Right lobe of liver (tissue), 6 donors: ENCODE results near the gene ZRANB1. TPM values are rescaled to one million over a fixed set of nuclear protein-coding genes. Genes with fewer than 3 reads are reported as not detected.

ENCODE experiments used
- ATAC-seq, 4 donors: fragments of 200-7000 bp; cut with Tn5 transposase; one replicate each; pipeline ENCODE4 v1.9.1; 2020; ENCODE audit warnings: mild to moderate bottlenecking in 4 of 4, moderate library complexity in 4 of 4
- DNase-seq, 3 donors: peaks; one replicate each; pipeline ENCODE4 v3.0.0-alpha.2; 2020
- H3K27ac ChIP-seq, 3 donors: fragments of 200-600 bp; one replicate each; pipeline ENCODE4 v1.8.0; 2022
- H3K27me3 ChIP-seq, 2 donors: fragments of 200-600 bp; one replicate each; pipeline ENCODE4 v1.8.0; 2022
- H3K36me3 ChIP-seq, 4 donors: fragments of 200-600 bp; sonication (generic) in 1 of 4; one replicate each; pipeline versions ENCODE4 v1.5.1 to v1.8.0; 2017 to 2022; ENCODE audit warnings: control low read depth in 1 of 4
- H3K4me1 ChIP-seq, 4 donors: fragments of 200-600 bp; sonication (generic) in 1 of 4; one replicate each; pipeline versions ENCODE4 v1.5.1 to v1.8.0; 2017 to 2022; ENCODE audit warnings: control low read depth in 1 of 4
- H3K4me3 ChIP-seq, 3 donors: fragments of 200-600 bp; one replicate each; pipeline ENCODE4 v1.8.0; 2022
- H3K9me3 ChIP-seq, 4 donors: fragments of 200-600 bp; sonication (generic) in 1 of 4; one replicate each; pipeline versions ENCODE4 v1.5.1 to v1.8.0; 2017 to 2022; ENCODE audit warnings: control low read depth in 1 of 4
- POLR2A ChIP-seq: fragments of 450-650 bp; IDR thresholded peaks from one replicate; pipeline ENCODE4 v1.6.1; 2017; ENCODE audit warnings: antibody characterized with exemption, mild to moderate bottlenecking
- WGBS: methylation state at CpG from one replicate; pipeline ENCODE4 v1.1.6; 2018; ENCODE audit warnings: low coverage, low lambda C conversion rate; ENCODE audit not compliant: insufficient coverage; ENCODE audit errors: missing lambda C conversion rate; 5-methylcytosine and 5-hydroxymethylcytosine counted together
- intact Hi-C, 2 donors: fragments of 100-400 bp; cut with DNase I; formaldehyde crosslinking; loops; one replicate each; pipeline versions ENCODE4 v1.11.2 to v1.14.1; 2022
- total RNA-seq, 6 experiments: library from RNA; depleted of rRNA in 2 of 6; stranded (reverse); fragments of >200 nt in 2 of 6; fragmentation: NEBNext Ultra II Directional in 3 of 6; extraction: Animal tissue kit (Norgen Biotek cat#: 25700) in 3 of 6; gene quantifications; one replicate each; pipeline versions ENCODE4 v1.1.0 to v1.2.4, GENCODE V29; 2016 to 2023
- TF ChIP-seq, protein P1 (sequence below), 4 donors: fragments of 200-600 bp in 3 of 4; fragments of 450-650 bp in 1 of 4; IDR thresholded peaks; one replicate each; pipeline versions ENCODE4 v1.5.1 to v1.8.0; 2016 to 2022; ENCODE audit warnings: antibody characterized with exemption in 4 of 4, mild to moderate bottlenecking in 2 of 4
- donor health status: DM: no; HTN: yes; CAD: no.
- donor health status: DM: no; HTN: no; CAD: no.
- donor health status: DM: no; HTN: no; CAD: no.
- donor health status: DM: no; HTN: yes; CAD: no.
- donor health status: DM: no; HTN: yes; CAD: no.

The ZRANB1 gene
- total RNA-seq, 6 experiments from 2014 or later: 8.6 to 17.6 (median 11.6) TPM

DNA sequence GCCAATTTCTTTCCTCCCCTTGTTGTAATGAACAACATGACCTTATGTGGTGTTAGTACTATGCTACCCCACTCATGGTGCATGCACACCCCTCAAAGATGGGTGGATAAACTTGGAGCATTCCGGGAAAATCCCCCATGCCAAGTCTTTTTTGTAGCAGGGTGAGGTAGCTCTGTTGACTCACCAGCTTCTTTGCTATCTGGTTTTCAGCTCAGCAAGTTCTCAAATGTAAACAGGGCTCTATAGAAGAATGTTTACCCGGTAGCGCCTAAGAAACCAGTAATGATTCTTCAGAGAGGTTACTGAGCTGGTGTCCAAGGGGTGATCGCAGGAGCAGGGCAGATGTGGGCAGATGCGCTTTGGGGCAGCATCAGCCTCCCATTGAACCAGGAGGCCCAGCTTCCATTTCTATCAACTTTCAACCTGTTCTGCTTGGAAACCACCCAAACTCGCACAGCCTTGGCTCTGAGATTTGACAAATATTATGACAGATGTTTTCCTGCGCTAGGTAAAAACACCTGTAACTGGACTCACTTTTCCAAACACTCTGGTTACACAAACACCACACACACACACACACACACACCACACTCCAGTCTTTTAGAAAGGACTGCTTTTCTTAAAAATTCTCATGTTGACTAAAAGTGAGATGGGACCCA is 87.8 kb downstream of the ZRANB1 start:
- WGBS: 60% methylated on average over 5 of the region's 7 CpGs
- Histone ChIP-seq H3K27me3 (no peaks in the 10 kb centered on the region), H3K4me1 (peaks cover 0 to 6% (median 0%) of the 10 kb centered on the region in 4 donors), H3K27ac (no peak overlapping the region), H3K9me3 (no peaks in the 10 kb centered on the region), H3K36me3 (no peaks in the 10 kb centered on the region), H3K4me3 (no peak overlapping the region)
- DNase-seq (no peak), ATAC-seq (no peak)
- TF ChIP-seq, protein P1, sequence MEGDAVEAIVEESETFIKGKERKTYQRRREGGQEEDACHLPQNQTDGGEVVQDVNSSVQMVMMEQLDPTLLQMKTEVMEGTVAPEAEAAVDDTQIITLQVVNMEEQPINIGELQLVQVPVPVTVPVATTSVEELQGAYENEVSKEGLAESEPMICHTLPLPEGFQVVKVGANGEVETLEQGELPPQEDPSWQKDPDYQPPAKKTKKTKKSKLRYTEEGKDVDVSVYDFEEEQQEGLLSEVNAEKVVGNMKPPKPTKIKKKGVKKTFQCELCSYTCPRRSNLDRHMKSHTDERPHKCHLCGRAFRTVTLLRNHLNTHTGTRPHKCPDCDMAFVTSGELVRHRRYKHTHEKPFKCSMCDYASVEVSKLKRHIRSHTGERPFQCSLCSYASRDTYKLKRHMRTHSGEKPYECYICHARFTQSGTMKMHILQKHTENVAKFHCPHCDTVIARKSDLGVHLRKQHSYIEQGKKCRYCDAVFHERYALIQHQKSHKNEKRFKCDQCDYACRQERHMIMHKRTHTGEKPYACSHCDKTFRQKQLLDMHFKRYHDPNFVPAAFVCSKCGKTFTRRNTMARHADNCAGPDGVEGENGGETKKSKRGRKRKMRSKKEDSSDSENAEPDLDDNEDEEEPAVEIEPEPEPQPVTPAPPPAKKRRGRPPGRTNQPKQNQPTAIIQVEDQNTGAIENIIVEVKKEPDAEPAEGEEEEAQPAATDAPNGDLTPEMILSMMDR (IDR thresholded peaks at IDR 0.05): no peak
- TF ChIP-seq POLR2A: no peak
- intact Hi-C loops: no loop called here

DNA sequence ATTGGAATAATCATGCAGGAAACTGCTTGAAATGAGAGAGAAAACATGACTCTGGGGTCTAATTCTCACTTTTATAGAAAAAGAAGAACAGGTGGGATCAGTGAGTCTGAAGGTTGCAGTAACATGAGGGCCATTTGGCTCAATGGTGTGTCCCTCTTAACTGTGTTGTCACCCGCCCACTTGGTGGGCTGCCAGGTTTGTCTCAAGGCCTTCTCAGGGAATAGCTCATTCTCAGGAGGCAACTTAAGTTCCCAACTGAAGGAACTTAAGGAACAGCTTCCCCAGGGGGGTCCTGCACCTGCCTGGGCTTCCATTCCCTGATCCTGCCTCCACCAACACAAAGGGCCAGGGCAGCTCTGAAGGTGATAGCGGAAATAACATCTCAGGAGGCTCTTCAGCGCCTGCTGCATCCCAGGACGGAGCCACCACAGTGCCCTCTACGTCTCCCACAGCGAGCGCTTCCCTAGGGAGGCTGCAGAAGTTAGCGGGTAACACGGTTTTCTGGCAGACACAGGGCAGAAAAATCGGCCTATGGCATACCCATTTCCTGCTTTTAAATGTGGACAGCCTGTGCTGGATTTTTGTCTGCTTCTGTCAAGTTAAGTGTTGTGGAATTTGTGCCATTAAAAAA is 88.8 kb downstream of the ZRANB1 start:
- Histone ChIP-seq H3K9me3 (no peaks in the 10 kb centered on the region), H3K4me1 (no peaks in the 10 kb centered on the region), H3K4me3 (no peak overlapping the region), H3K36me3 (no peaks in the 10 kb centered on the region), H3K27ac (no peak overlapping the region), H3K27me3 (no peaks in the 10 kb centered on the region)
- no peak for TF ChIP-seq POLR2A
- TF ChIP-seq, protein P1 (IDR thresholded peaks at IDR 0.05): no peak
- DNase-seq: no peak
- no peak for ATAC-seq
- 62% methylated on average over 5 of the region's 10 CpGs for WGBS
- intact Hi-C loops: no loop called here

GRCh38 chr10:125032474-125033020 is 90.6 kb downstream of the ZRANB1 start:
- no peaks in the 10 kb centered on the region for H3K27me3 ChIP-seq
- no peak for TF ChIP-seq POLR2A
- TF ChIP-seq, protein P1 (IDR thresholded peaks at IDR 0.05): no peak
- H3K36me3 ChIP-seq: no peaks in the 10 kb centered on the region
- H3K9me3 ChIP-seq: no peaks in the 10 kb centered on the region
- H3K4me3 ChIP-seq: no peak overlapping the region
- 75% methylated on average over 6 of the region's 15 CpGs for whole genome bisulfite sequencing
- no peak overlapping the region for H3K27ac ChIP-seq
- intact Hi-C loops: no loop called here
- DNase-seq: no peak
- ATAC-seq: no peak
- no peaks in the 10 kb centered on the region for H3K4me1 ChIP-seq

GRCh38 chr10:125033146-125033924 is 91.4 kb downstream of the ZRANB1 start:
- H3K4me1 ChIP-seq: peaks cover 0 to under 1% (median 0%) of the 10 kb centered on the region in 4 donors
- H3K36me3 ChIP-seq: no peaks in the 10 kb centered on the region
- intact Hi-C loops: no loop called here

More at GRCh38 chr10:125033146-125033924, 91.4 kb downstream of the ZRANB1 start:
- no peak for TF ChIP-seq POLR2A
- TF ChIP-seq, protein P1 (IDR thresholded peaks at IDR 0.05): no peak
- H3K27me3 ChIP-seq: no peaks in the 10 kb centered on the region
- WGBS: 87% methylated on average over 11 of the region's 27 CpGs
- H3K9me3 ChIP-seq: no peaks in the 10 kb centered on the region
- H3K4me3 ChIP-seq: no peak overlapping the region
- ATAC-seq (no peak), DNase-seq (no peak)
- no peak overlapping the region for H3K27ac ChIP-seq
